ENCODE measurements around the gene CPO.
"Not testable (repeated sequence)": the region's sequence is repeated elsewhere in the genome, so short reads cannot be mapped to it uniquely, and the experiment has no call there.

The CPO gene

DNA sequence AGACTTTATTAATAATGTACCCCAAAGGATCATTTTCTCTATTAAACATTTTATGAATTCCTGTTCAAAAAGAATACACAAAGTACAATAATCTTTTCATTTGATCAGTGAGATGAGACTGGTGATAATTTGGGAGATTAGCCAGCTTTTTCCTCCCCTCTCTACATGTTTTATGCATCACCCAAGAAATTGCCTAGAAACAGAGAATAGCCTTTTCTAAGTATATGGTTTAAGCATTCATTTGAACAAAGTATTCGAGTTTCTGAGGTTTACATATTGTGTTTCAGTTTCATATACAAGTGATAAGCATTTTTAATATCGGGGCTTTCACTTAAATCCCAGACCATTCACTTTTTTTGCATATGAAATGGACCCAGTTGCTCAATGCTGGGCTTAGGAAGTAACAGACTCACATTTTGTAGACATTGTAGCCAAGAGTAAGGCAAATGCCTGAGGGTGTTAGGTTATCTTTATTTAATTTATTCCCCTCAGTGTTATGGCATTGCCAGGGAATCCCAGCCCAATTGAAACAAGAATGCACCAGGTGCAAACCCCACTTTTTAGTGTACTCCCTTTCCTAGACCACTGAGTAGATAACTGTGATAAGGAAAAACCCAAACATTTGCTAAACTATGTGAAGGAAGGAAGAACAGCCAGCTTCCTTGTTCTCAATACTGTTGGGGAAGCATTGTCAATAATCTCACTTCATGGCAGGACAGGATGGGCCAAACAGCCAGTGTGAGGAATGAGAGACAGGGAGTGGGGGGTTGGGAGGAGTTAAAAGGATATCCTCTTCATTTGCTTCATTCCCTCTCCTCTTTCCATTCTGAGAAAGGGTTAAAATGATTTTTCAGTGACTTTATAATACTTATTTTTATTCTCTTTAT is 3.5 kb downstream of the CPO start:
- Histone ChIP-seq H3K4me3 (ENCODE audit: low read depth in 1 of 2, low read length in 2 of 2) (no peak overlapping the region), H3K27me3 (ENCODE audit: control insufficient read depth in 1 of 2, insufficient read depth in 2 of 2, low read length in 2 of 2) (no peaks in the 10 kb centered on the region)

DNA sequence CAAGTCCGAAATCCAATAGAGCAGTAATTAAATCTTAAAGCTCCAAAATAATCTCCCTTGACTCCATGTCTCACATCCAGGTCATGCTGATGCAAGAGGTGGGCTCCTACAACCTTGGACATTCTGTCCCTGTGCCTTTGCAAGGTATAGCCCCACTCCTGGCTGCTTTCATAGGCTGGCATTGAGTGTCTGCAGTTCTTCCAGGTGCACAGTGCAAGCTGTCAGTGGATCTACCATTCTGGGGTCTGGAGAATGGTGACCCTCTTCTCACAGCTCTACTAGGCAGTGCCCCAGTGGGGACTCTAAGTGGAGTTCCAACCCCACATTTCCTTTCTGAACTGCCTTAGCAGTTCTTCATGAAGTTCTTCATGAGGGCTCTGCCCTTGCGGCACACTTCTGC is 14.1 kb downstream of the CPO start:
- not testable (repeated sequence) for H3K36me3 ChIP-seq (ENCODE audit: insufficient read depth, low read length); H3K4me1 ChIP-seq (ENCODE audit: insufficient read depth, low read length); H3K9me3 ChIP-seq (ENCODE audit: low read length); H3K4me3 ChIP-seq (ENCODE audit: low read depth in 1 of 2, low read length in 2 of 2); H3K27me3 ChIP-seq (ENCODE audit: control insufficient read depth in 1 of 2, insufficient read depth in 2 of 2, low read length in 2 of 2); H3K9ac ChIP-seq (ENCODE audit: low read length); H3K27ac ChIP-seq (ENCODE audit: low read depth, low read length)

More for the DNA sequence above, 3.5 kb downstream of the CPO start:
- no peaks in the 10 kb centered on the region for H3K4me1 ChIP-seq (ENCODE audit: insufficient read depth, low read length)
- H3K36me3 ChIP-seq (ENCODE audit: insufficient read depth, low read length): no peaks in the 10 kb centered on the region
- H3K9ac ChIP-seq (ENCODE audit: low read length): no peak overlapping the region
- no peak overlapping the region for H3K27ac ChIP-seq (ENCODE audit: low read depth, low read length)
- H3K9me3 ChIP-seq (ENCODE audit: low read length): no peaks in the 10 kb centered on the region

DNA sequence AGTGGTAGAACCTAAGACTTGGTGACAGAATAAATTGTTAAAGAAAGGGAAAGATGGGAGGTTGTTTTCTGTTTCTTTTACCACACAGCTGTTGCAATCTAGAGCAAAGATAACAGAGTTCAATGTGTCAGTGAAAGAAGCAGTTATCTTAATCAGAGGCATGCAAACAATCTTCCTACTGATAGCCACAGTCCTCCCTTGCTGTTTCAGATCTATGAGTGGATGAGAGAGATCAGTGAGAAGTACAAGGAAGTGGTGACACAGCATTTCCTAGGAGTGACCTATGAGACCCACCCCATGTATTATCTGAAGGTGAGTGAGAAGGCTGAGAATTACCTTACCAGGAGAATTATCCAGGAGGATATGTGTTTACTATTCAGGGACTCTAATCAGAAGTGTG is 15.9 kb downstream of the CPO start:
- no peak overlapping the region for H3K27ac ChIP-seq (ENCODE audit: low read depth, low read length)
- H3K27me3 ChIP-seq (ENCODE audit: control insufficient read depth in 1 of 2, insufficient read depth in 2 of 2, low read length in 2 of 2): no peaks in the 10 kb centered on the region
- H3K9ac ChIP-seq (ENCODE audit: low read length): no peak overlapping the region
- no peaks in the 10 kb centered on the region for H3K9me3 ChIP-seq (ENCODE audit: low read length)
- H3K36me3 ChIP-seq (ENCODE audit: insufficient read depth, low read length): no peaks in the 10 kb centered on the region
- no peak overlapping the region for H3K4me3 ChIP-seq (ENCODE audit: low read depth in 1 of 2, low read length in 2 of 2)
- no peaks in the 10 kb centered on the region for H3K4me1 ChIP-seq (ENCODE audit: insufficient read depth, low read length)

DNA sequence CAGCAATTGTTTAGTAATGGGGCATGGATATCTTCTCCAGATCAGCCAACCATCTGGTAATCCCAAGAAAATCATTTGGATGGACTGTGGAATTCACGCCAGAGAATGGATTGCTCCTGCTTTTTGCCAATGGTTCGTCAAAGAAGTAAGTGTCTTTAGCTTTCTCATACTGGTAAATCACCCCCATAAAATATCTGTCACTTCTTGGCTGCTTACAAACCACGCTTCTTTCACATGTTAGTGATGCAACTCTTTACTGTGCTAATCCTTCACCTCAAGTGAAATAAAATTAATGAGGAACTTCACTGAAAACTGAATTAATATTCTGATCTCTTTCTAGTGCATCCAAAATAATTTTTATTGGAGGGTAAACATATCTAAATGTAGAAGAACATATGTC is 18.9 kb downstream of the CPO start:
- H3K9me3 ChIP-seq (ENCODE audit: low read length): no peaks in the 10 kb centered on the region
- no peak overlapping the region for H3K27ac ChIP-seq (ENCODE audit: low read depth, low read length)
- H3K36me3 ChIP-seq (ENCODE audit: insufficient read depth, low read length): no peaks in the 10 kb centered on the region
- H3K4me3 ChIP-seq (ENCODE audit: low read depth in 1 of 2, low read length in 2 of 2): no peak overlapping the region
- H3K4me1 ChIP-seq (ENCODE audit: insufficient read depth, low read length): peaks cover 6% of the 10 kb centered on the region
- H3K9ac ChIP-seq (ENCODE audit: low read length): no peak overlapping the region
- H3K27me3 ChIP-seq (ENCODE audit: control insufficient read depth in 1 of 2, insufficient read depth in 2 of 2, low read length in 2 of 2): no peaks in the 10 kb centered on the region

DNA sequence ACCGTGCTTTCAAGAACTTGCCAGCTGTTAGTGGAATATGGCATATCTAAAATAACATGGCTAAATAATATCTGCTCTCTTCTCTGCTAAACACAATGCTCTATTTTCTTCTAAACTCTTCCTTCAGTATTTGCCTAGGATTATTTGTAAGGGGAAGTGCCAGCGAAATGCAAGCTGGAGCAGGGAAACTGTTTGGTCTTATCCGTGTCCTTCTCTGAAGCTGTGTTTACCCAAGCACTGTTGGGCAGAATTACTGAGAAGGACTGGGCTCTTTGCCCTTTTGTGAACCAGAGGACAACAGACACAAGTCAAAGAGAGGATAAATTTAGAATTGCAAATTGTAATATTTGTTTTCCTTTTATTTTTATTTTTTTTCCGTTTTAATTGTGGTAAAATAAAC is 23.6 kb downstream of the CPO start:
- Histone ChIP-seq H3K27me3 (ENCODE audit: control insufficient read depth in 1 of 2, insufficient read depth in 2 of 2, low read length in 2 of 2) (no peaks in the 10 kb centered on the region), H3K9me3 (ENCODE audit: low read length) (no peaks in the 10 kb centered on the region), H3K36me3 (ENCODE audit: insufficient read depth, low read length) (no peaks in the 10 kb centered on the region), H3K4me3 (ENCODE audit: low read depth in 1 of 2, low read length in 2 of 2) (no peak overlapping the region), H3K9ac (ENCODE audit: low read length) (no peak overlapping the region), H3K27ac (ENCODE audit: low read depth, low read length) (no peak overlapping the region), H3K4me1 (ENCODE audit: insufficient read depth, low read length) (peaks cover 16% of the 10 kb centered on the region)

DNA sequence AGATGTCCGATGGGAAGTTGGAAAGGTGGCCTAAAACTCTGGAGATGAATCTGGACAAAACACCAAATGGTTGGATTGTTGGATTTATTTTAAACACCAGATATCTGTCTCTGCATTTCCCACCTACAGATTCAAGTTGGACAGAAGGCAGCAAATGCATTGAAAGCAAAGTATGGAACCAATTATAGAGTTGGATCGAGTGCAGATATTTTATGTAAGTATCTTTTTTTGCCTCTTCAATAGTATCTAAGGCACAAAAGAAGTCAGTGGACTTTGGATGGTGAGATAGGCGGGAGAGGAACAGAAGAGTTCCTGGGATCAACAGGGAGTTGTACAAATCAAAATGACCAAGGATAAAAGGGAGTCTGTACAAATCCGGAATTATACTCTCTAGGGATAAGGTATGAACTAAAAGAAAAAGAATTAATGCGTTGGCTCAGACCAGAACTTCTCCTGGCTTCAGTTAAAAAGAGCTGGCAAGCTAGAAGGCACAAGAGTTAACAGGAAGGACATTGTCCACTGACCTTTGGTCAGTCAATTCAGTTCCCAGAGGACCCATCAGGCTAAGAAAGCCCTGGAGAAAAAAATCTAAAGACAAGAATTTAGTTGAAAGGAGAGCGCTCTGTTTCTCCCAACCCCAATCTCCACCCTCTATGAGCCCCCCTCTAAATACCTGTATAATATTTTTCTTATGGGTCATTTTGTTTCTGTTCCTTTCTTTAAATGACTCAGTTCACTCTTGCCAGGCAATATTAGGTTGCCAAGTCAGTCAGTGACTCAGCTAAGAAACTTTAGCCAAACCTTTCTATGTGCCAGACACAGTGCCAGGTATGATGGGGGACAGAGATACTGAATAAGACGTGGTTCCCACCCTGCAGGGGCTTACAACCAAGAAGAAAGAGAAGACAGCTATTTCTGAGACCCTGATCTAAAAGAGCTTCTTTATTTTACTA is 29.1 kb downstream of the CPO start:
- H3K27ac ChIP-seq (ENCODE audit: low read depth, low read length): no peak overlapping the region
- no peaks in the 10 kb centered on the region for H3K36me3 ChIP-seq (ENCODE audit: insufficient read depth, low read length)
- H3K4me3 ChIP-seq (ENCODE audit: low read depth in 1 of 2, low read length in 2 of 2): no peak overlapping the region

DNA sequence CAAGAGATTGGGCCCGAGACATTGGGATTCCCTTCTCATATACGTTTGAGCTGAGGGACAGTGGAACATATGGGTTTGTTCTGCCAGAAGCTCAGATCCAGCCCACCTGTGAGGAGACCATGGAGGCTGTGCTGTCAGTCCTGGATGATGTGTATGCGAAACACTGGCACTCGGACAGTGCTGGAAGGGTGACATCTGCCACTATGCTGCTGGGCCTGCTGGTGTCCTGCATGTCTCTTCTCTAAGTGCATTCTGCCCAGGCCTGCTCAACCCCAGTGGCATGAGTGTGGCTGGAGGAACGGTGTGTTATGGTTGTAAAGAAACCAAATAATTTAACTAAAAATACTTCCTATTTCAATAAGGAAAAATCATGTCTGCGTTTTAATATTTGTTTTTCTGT is 29.9 kb downstream of the CPO start:
- H3K27me3 ChIP-seq (ENCODE audit: control insufficient read depth in 1 of 2, insufficient read depth in 2 of 2, low read length in 2 of 2): no peaks in the 10 kb centered on the region
- H3K9ac ChIP-seq (ENCODE audit: low read length): no peak overlapping the region
- no peak overlapping the region for H3K4me3 ChIP-seq (ENCODE audit: low read depth in 1 of 2, low read length in 2 of 2)
- peaks cover under 1% of the 10 kb centered on the region for H3K4me1 ChIP-seq (ENCODE audit: insufficient read depth, low read length)
- H3K27ac ChIP-seq (ENCODE audit: low read depth, low read length): no peak overlapping the region
- no peaks in the 10 kb centered on the region for H3K9me3 ChIP-seq (ENCODE audit: low read length)
- H3K36me3 ChIP-seq (ENCODE audit: insufficient read depth, low read length): no peaks in the 10 kb centered on the region

More for the DNA sequence above, 29.1 kb downstream of the CPO start:
- Histone ChIP-seq H3K9ac (ENCODE audit: low read length) (no peak overlapping the region), H3K27me3 (ENCODE audit: control insufficient read depth in 1 of 2, insufficient read depth in 2 of 2, low read length in 2 of 2) (no peaks in the 10 kb centered on the region), H3K4me1 (ENCODE audit: insufficient read depth, low read length) (peaks cover 8% of the 10 kb centered on the region), H3K9me3 (ENCODE audit: low read length) (no peaks in the 10 kb centered on the region)

DNA sequence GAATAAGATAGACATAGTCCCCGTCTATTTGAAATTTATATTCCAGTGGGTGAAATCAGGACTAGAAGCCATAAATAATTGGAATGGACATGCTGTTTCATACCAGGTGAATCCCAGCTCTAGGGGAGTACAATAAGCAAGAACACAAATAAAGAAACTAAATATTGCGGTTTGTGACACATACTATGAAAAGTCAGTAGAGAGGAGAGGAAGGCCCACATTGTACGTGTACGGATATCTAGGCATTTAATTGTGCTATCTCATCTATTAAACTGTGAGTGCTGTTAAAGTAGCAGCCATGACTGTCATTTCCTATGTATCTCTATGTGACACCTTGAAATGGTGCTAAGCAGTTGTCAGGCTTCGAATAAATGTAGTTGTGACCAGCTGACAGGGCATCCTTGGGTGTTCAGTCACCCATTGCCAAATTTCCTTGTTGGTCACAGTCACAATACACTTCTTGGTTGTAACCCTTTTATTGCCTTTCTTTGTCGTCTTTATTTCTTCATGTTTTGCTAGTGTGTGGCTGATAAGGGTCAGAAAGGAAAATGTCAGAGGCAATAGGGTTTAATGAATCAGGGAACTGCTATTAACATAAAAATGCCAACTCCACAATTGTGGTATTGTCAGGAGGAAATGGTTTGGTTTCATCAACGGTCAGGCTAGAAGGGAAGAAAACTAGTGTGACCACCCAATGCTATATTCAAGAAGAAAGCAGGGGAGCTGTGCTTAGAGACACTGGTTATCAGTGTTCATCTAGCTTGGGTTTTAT is 31.5 kb downstream of the CPO start:
- no peak overlapping the region for H3K4me3 ChIP-seq (ENCODE audit: low read depth in 1 of 2, low read length in 2 of 2)
- no peak overlapping the region for H3K9ac ChIP-seq (ENCODE audit: low read length)
- H3K4me1 ChIP-seq (ENCODE audit: insufficient read depth, low read length): no peaks in the 10 kb centered on the region
- H3K27ac ChIP-seq (ENCODE audit: low read depth, low read length): no peak overlapping the region
- no peaks in the 10 kb centered on the region for H3K9me3 ChIP-seq (ENCODE audit: low read length)
- no peaks in the 10 kb centered on the region for H3K27me3 ChIP-seq (ENCODE audit: control insufficient read depth in 1 of 2, insufficient read depth in 2 of 2, low read length in 2 of 2)
- H3K36me3 ChIP-seq (ENCODE audit: insufficient read depth, low read length): no peaks in the 10 kb centered on the region

DNA sequence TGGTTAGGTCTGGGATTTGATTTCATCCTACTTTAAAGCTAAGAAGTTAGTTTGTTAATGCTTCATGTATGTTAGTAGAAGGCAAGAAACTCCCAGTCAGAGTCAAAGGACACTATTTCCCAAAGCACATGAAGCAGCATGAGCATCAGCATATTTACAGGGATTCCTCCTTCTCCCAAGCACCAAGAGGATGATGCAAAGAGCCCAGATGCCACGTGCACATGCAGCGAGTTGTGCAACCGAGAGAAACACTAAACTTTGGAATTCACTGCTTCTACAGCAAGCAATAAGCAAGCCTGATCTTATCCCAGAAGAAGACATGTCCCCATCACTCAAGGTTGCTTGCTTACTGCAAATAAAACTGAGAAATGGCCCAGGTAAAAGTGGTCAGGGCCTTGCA is 32.5 kb downstream of the CPO start:
- Histone ChIP-seq H3K36me3 (ENCODE audit: insufficient read depth, low read length) (no peaks in the 10 kb centered on the region), H3K27ac (ENCODE audit: low read depth, low read length) (no peak overlapping the region), H3K9me3 (ENCODE audit: low read length) (no peaks in the 10 kb centered on the region), H3K27me3 (ENCODE audit: control insufficient read depth in 1 of 2, insufficient read depth in 2 of 2, low read length in 2 of 2) (no peaks in the 10 kb centered on the region), H3K4me3 (ENCODE audit: low read depth in 1 of 2, low read length in 2 of 2) (no peak overlapping the region), H3K9ac (ENCODE audit: low read length) (no peak overlapping the region), H3K4me1 (ENCODE audit: insufficient read depth, low read length) (no peaks in the 10 kb centered on the region)

DNA sequence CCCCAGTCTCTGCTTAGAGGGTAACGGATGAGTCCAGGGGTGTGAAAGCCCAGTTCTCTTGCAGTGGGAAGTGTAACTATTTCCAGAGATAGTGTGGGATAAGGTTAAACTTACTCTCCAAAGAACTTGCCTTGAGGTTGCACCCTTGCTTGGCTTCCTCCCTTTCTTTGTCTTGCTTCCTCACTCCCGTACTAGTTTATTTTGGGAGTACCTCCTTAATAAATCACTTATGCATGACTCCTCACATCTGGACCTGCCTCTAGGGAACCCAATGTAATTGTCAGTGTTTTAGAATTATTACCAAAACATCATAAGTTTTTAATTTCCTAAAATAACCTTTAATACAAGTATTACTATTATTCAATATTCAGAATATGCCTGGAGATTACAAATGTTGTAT is 35.2 kb downstream of the CPO start:
- Histone ChIP-seq H3K4me3 (ENCODE audit: low read depth in 1 of 2, low read length in 2 of 2) (no peak overlapping the region), H3K4me1 (ENCODE audit: insufficient read depth, low read length) (no peaks in the 10 kb centered on the region), H3K9me3 (ENCODE audit: low read length) (no peaks in the 10 kb centered on the region), H3K27ac (ENCODE audit: low read depth, low read length) (no peak overlapping the region), H3K27me3 (ENCODE audit: control insufficient read depth in 1 of 2, insufficient read depth in 2 of 2, low read length in 2 of 2) (no peaks in the 10 kb centered on the region), H3K9ac (ENCODE audit: low read length) (no peak overlapping the region), H3K36me3 (ENCODE audit: insufficient read depth, low read length) (no peaks in the 10 kb centered on the region)

DNA sequence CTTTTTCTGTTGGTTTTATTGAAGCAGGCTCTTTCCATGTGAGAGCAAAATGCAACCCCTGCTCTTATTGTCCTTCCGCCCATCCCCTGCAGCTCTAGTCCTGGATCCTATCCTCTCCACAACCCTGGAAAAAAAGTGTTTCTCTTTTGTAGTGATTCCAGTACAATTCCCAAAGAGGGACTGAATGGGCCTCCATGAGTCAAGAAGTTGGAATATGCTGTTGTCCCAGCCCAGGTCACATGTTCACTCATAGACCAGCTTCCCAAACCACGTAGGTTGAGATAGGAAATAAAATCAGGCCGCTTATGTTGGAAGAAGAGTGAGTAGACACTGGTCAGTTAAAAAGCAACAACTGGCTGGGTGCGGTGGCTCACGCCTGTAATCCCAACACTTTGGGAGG is 39.4 kb downstream of the CPO start:
- Histone ChIP-seq H3K36me3 (ENCODE audit: insufficient read depth, low read length) (no peaks in the 10 kb centered on the region), H3K9me3 (ENCODE audit: low read length) (no peaks in the 10 kb centered on the region), H3K4me1 (ENCODE audit: insufficient read depth, low read length) (peaks cover 28% of the 10 kb centered on the region), H3K9ac (ENCODE audit: low read length) (no peak overlapping the region), H3K4me3 (ENCODE audit: low read depth in 1 of 2, low read length in 2 of 2) (no peak overlapping the region), H3K27me3 (ENCODE audit: control insufficient read depth in 1 of 2, insufficient read depth in 2 of 2, low read length in 2 of 2) (no peaks in the 10 kb centered on the region), H3K27ac (ENCODE audit: low read depth, low read length) (no peak overlapping the region)
